Natural killer cell (primary cell): ENCODE measurements around the gene CYP2C8. TPM values are rescaled to one million over a fixed set of nuclear protein-coding genes. Genes with fewer than 3 reads are reported as not detected.

ENCODE experiments used
- ATAC-seq, 3 donors: fragments of 150-1000 bp in 2 of 3; fragments of 200-7000 bp in 1 of 3; cut with Tn5 transposase; 1 replicate in 1 of 3; 2 replicates in 2 of 3; pipeline ENCODE4 v1.10.0; 2021; ENCODE audit warnings: mild to moderate bottlenecking in 2 of 3, moderate library complexity in 2 of 3
- DNase-seq, 2 donors: peaks; one replicate each; pipeline versions ENCODE4 v3.0.0 to v3.0.0-alpha.2; 2013 to 2021; ENCODE audit warnings: mixed read lengths in 1 of 2
- H3K27ac ChIP-seq: one replicate; pipeline ENCODE4 v1.5.1; 2013; ENCODE audit warnings: mild to moderate bottlenecking, low read length
- H3K27me3 ChIP-seq: one replicate; pipeline ENCODE4 v1.6.1; 2013; ENCODE audit warnings: low read length; ENCODE audit not compliant: control insufficient read depth, insufficient read depth
- H3K36me3 ChIP-seq: one replicate; pipeline ENCODE4 v1.6.1; 2013; ENCODE audit warnings: low read length; ENCODE audit not compliant: control insufficient read depth, insufficient read depth
- H3K4me1 ChIP-seq: one replicate; pipeline ENCODE4 v1.6.1; 2013; ENCODE audit warnings: low read length; ENCODE audit not compliant: control insufficient read depth, insufficient read depth
- H3K4me3 ChIP-seq: one replicate; pipeline ENCODE4 v1.5.1; 2013; ENCODE audit warnings: low read length
- H3K9me3 ChIP-seq: one replicate; pipeline ENCODE4 v1.6.1; 2013; ENCODE audit warnings: low read length; ENCODE audit not compliant: control insufficient read depth, insufficient read depth
- H3K27ac Mint-ChIP-seq, 2 donors: one replicate each; pipeline ENCODE4 v1.8.0; 2022; ENCODE audit warnings: mild to moderate bottlenecking in 2 of 2, mixed read lengths in 2 of 2, moderate library complexity in 1 of 2
- H3K27me3 Mint-ChIP-seq, 2 donors: one replicate each; pipeline ENCODE4 v1.8.0; 2022; ENCODE audit warnings: low read depth in 2 of 2, mixed read lengths in 2 of 2
- H3K36me3 Mint-ChIP-seq: one replicate; pipeline ENCODE4 v1.8.0; 2022; ENCODE audit warnings: mixed read lengths
- H3K4me1 Mint-ChIP-seq, 2 donors: one replicate each; pipeline ENCODE4 v1.8.0; 2022; ENCODE audit warnings: mixed read lengths in 2 of 2
- H3K4me3 Mint-ChIP-seq: one replicate; pipeline ENCODE4 v1.8.0; 2022; ENCODE audit warnings: mild to moderate bottlenecking, moderate library complexity, mixed read lengths
- H3K9me3 Mint-ChIP-seq, 2 donors: one replicate each; pipeline ENCODE4 v1.8.0; 2022; ENCODE audit warnings: mixed read lengths in 2 of 2
- CTCF ChIP-seq: fragments of 200-600 bp; IDR thresholded peaks from one replicate; pipeline ENCODE4 v1.8.0; 2022; ENCODE audit warnings: antibody characterized with exemption
- WGBS: methylation state at CpG from one replicate; pipeline ENCODE4 v1.1.7; 2013; ENCODE audit warnings: missing lambda C conversion rate; ENCODE audit not compliant: insufficient coverage; 5-methylcytosine and 5-hydroxymethylcytosine counted together
- intact Hi-C: fragments of 100-400 bp; cut with micrococcal nuclease; formaldehyde crosslinking; loops from one replicate; pipeline ENCODE4 v1.14.2; 2022
- total RNA-seq, 4 donors: library from RNA; stranded (reverse); fragments of 120-200 nt in 1 of 4; gene quantifications; one replicate each; pipeline versions ENCODE4 v1.2.3 to v1.2.4, GENCODE V29; 2013 to 2022

The CYP2C8 gene
- total RNA-seq, 3 donors from 2014 or later (not counting 1 experiment from before 2014, with no cell fraction given) = 0.23 to 0.49 (median 0.45) TPM

GRCh38 chr10:95056744-95057363, 12.4 kb downstream of the CYP2C8 start:
- no peak overlapping the region for H3K27ac Mint-ChIP-seq
- ATAC-seq (no peak), DNase-seq (no peak)
- H3K9me3 Mint-ChIP-seq = peaks cover 6 to 12% of the 10 kb centered on the region in 2 donors
- H3K4me3 Mint-ChIP-seq = no peak overlapping the region
- no peaks in the 10 kb centered on the region for H3K9me3 ChIP-seq
- no peaks in the 10 kb centered on the region for H3K27me3 Mint-ChIP-seq
- H3K4me1 ChIP-seq = no peaks in the 10 kb centered on the region
- H3K27ac ChIP-seq = no peak overlapping the region
- no peaks in the 10 kb centered on the region for H3K36me3 Mint-ChIP-seq
- intact Hi-C loops = no loop called here
- H3K27me3 ChIP-seq = no peaks in the 10 kb centered on the region
- no peaks in the 10 kb centered on the region for H3K4me1 Mint-ChIP-seq
- no peak overlapping the region for H3K4me3 ChIP-seq
- no peak for TF ChIP-seq CTCF
- H3K36me3 ChIP-seq = no peaks in the 10 kb centered on the region
- 86% methylated on average over 3 of the region's 3 CpGs for WGBS

- peaks cover 2 to 4% of the 10 kb centered on the region in 2 donors for H3K9me3 Mint-ChIP-seq
- H3K4me3 Mint-ChIP-seq = no peak overlapping the region
- no peak for ATAC-seq
- no peaks in the 10 kb centered on the region for H3K27me3 ChIP-seq
- no peaks in the 10 kb centered on the region for H3K36me3 ChIP-seq
- 98% methylated on average over 2 of the region's 2 CpGs for WGBS
- H3K4me1 ChIP-seq = no peaks in the 10 kb centered on the region
- H3K27me3 Mint-ChIP-seq = no peaks in the 10 kb centered on the region
- no peaks in the 10 kb centered on the region for H3K9me3 ChIP-seq
- peaks cover 8% of the 10 kb centered on the region for H3K36me3 Mint-ChIP-seq
- H3K27ac Mint-ChIP-seq = no peak overlapping the region
- intact Hi-C loops = no loop called here
- H3K4me3 ChIP-seq = no peak overlapping the region
- no peak for TF ChIP-seq CTCF
- no peak overlapping the region for H3K27ac ChIP-seq
- no peaks in the 10 kb centered on the region for H3K4me1 Mint-ChIP-seq
- no peak for DNase-seq
These were observed 19.4 kb downstream of the CYP2C8 start for GRCh38 chr10:95049919-95050318.

GRCh38 chr10:95048206-95048605, 21.1 kb downstream of the CYP2C8 start:
- WGBS = 78% methylated on average over 2 of the region's 2 CpGs
- Histone ChIP-seq H3K4me1 (no peaks in the 10 kb centered on the region), H3K9me3 (no peaks in the 10 kb centered on the region), H3K4me3 (no peak overlapping the region), H3K27me3 (no peaks in the 10 kb centered on the region), H3K27ac (no peak overlapping the region), H3K36me3 (no peaks in the 10 kb centered on the region)
- intact Hi-C loops = no loop called here
- Mint-ChIP-seq H3K36me3 (peaks cover 8% of the 10 kb centered on the region), H3K27me3 (no peaks in the 10 kb centered on the region), H3K27ac (no peak overlapping the region), H3K9me3 (peaks cover 0 to 2% of the 10 kb centered on the region in 2 donors), H3K4me1 (no peaks in the 10 kb centered on the region), H3K4me3 (no peak overlapping the region)
- no peak for TF ChIP-seq CTCF
- DNase-seq (no peak), ATAC-seq (no peak)

GRCh38 chr10:95039281-95039680, 30.0 kb downstream of the CYP2C8 start:
- Mint-ChIP-seq H3K9me3 (no peaks in the 10 kb centered on the region), H3K27me3 (no peaks in the 10 kb centered on the region), H3K27ac (no peak overlapping the region), H3K4me1 (no peaks in the 10 kb centered on the region), H3K4me3 (no peak overlapping the region), H3K36me3 (no peaks in the 10 kb centered on the region)
- Histone ChIP-seq H3K27ac (no peak overlapping the region), H3K36me3 (no peaks in the 10 kb centered on the region), H3K27me3 (no peaks in the 10 kb centered on the region), H3K4me3 (no peak overlapping the region), H3K4me1 (no peaks in the 10 kb centered on the region), H3K9me3 (no peaks in the 10 kb centered on the region)
- TF ChIP-seq CTCF = no peak
- no peak for DNase-seq
- intact Hi-C loops = no loop called here
- ATAC-seq = no peak
- WGBS = no CpG with 5 or more reads among the region's 2 CpGs
